Transverse colon (tissue), 4 donors: ENCODE data around the gene SLC46A1. TPM values are rescaled to one million over a fixed set of nuclear protein-coding genes. Genes with fewer than 3 reads are reported as not detected.

Experiments used
- DNase-seq: peaks from one replicate; pipeline ENCODE4 v3.0.0-alpha.2; 2019
- H3K27ac ChIP-seq, 4 donors: fragments of 200-600 bp; sonication (generic); 2 replicates each; pipeline ENCODE4 v1.5.1; 2016 to 2018; ENCODE audit warnings: inconsistent platforms in 4 of 4
- H3K27me3 ChIP-seq: fragments of 200-600 bp; sonication (generic); 2 replicates; pipeline ENCODE4 v1.5.1; 2017; ENCODE audit warnings: inconsistent platforms
- H3K36me3 ChIP-seq, 4 donors: fragments of 200-600 bp; sonication (generic); 2 replicates each; pipeline ENCODE4 v1.5.1; 2017 to 2019; ENCODE audit warnings: inconsistent platforms in 4 of 4
- H3K4me1 ChIP-seq, 4 donors: fragments of 200-600 bp; sonication (generic); 2 replicates each; pipeline ENCODE4 v1.5.1; 2017 to 2020; ENCODE audit warnings: inconsistent platforms in 4 of 4
- H3K4me3 ChIP-seq, 4 donors: fragments of 200-600 bp; sonication (generic); 1 replicate in 1 of 4; 2 replicates in 3 of 4; pipeline versions ENCODE4 v1.5.1 to v1.6.1; 2017 to 2019; ENCODE audit warnings: inconsistent platforms in 4 of 4
- H3K9me3 ChIP-seq, 2 donors: fragments of 200-600 bp; sonication (generic); 2 replicates each; pipeline ENCODE4 v1.5.1; 2017 to 2019; ENCODE audit warnings: inconsistent platforms in 2 of 2
- EP300 ChIP-seq: sonication (generic); formaldehyde crosslinking; IDR thresholded peaks from one replicate; pipeline ENCODE4 v1.6.1; 2017; ENCODE audit warnings: antibody characterized with exemption, low read depth
- POLR2A ChIP-seq: fragments of 450-650 bp; IDR thresholded peaks from one replicate; pipeline ENCODE4 v1.6.1; 2016; ENCODE audit warnings: antibody characterized with exemption, mild to moderate bottlenecking, moderate library complexity
- POLR2AphosphoS5 ChIP-seq, 3 donors: sonication (generic); formaldehyde crosslinking; IDR thresholded peaks; one replicate each; pipeline ENCODE4 v1.6.1; 2016; ENCODE audit warnings: antibody characterized with exemption in 3 of 3
- WGBS, 2 donors: methylation state at CpG; one replicate each; pipeline ENCODE4 v1.1.5; 2018; ENCODE audit warnings: low coverage in 1 of 2; 5-methylcytosine and 5-hydroxymethylcytosine counted together
- in situ Hi-C, 4 donors: fragments of 200-750 bp; cut with MboI; loops; one replicate each; pipeline versions ENCODE4 v1.15.0 to v1.15.1; 2017; ENCODE audit warnings: low sequenced_read_pairs in 3 of 4, low pct_ligation_motif_present in 1 of 4, low pct_unique_long_range_greater_than_20kb in 1 of 4
- intact Hi-C: fragments of 100-400 bp; cut with DNase I; formaldehyde crosslinking; loops from one replicate; pipeline ENCODE4 v1.15.1; 2023; ENCODE audit warnings: low total_unique reads
- total RNA-seq, 4 donors: library from RNA; depleted of rRNA; stranded (reverse); fragments of >200 nt; gene quantifications; one replicate each; pipeline ENCODE4 v1.1.0, GENCODE V29; 2016
- TF ChIP-seq, protein P1 (sequence below), 5 experiments: fragments of 200-600 bp in 3 of 5; fragments of 450-650 bp in 2 of 5; sonication (generic) in 3 of 5; IDR thresholded peaks; 1 replicate in 2 of 5; 2 replicates in 3 of 5; pipeline ENCODE4 v1.5.1; 2016 to 2017; ENCODE audit warnings: antibody characterized with exemption in 5 of 5, inconsistent platforms in 3 of 5, mild to moderate bottlenecking in 2 of 5, moderate library complexity in 1 of 5

SLC46A1 gene
- total RNA-seq, 4 donors from 2014 or later: 7.5 to 15.9 (median 11.0) TPM

DNA sequence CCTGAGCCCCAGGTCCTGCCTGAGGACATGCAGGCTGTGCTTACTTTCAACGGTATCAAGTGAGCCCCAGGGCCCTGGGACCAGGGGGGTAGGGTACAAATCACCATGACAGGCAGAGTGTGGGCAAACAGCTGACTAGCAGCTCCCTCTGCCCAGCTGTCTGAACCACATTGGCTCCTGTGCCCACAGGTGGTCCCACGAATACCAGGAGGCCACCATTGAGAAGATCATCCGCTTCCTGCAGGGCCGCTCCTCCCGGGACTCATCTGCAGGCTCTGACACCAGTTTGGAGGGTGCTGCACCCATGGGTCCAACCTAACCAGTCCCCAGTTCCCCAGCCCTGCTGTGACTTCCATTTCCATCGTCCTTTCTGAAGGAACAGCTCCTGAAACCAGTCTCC lies 10.0 kb downstream of the SLC46A1 start:
- TF ChIP-seq EP300 (no peak), POLR2A (no peak)
- Histone ChIP-seq H3K9me3 (no peaks in the 10 kb centered on the region), H3K27ac (no peak overlapping the region), H3K27me3 (no peaks in the 10 kb centered on the region), H3K36me3 (peaks cover 0 to 4% (median 2%) of the 10 kb centered on the region in 4 donors), H3K4me1 (no peaks in the 10 kb centered on the region), H3K4me3 (no peak overlapping the region)
- 86% methylated on average over 4 of the region's 6 CpGs; no CpG with 5 or more reads in 1 of the 2 donors for WGBS, 2 donors
- intact Hi-C loops (no loop called here), in situ Hi-C loops (no loop called here)
- DNase-seq: no peak

DNA sequence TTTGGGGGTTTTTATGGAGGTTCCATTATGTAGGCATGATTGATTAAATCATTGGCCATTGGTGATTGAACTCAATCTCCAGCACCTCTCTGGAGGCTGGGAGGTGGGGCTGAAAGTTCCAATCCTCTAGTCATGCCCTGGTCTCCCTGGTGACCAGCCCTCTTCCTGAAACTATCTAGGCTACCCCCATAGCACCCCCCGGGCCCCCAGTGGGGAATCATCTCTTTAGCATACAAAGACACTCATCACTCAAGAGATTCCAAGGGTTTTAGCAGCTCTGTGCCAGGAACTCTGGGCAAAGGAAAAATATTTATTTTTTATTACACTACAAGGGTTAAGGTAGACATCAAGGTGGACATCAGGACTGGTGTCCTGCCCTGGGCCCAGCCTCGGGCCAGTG lies 10.6 kb downstream of the SLC46A1 start:
- Histone ChIP-seq H3K9me3 (no peaks in the 10 kb centered on the region), H3K4me3 (no peak overlapping the region), H3K27me3 (no peaks in the 10 kb centered on the region), H3K4me1 (no peaks in the 10 kb centered on the region), H3K36me3 (peaks cover 0 to 10% (median 2%) of the 10 kb centered on the region in 4 donors), H3K27ac (no peak overlapping the region)
- intact Hi-C loops: no loop called here
- DNase-seq: no peak
- in situ Hi-C loops: no loop called here
- TF ChIP-seq EP300 (no peak), POLR2AphosphoS5 (IDR thresholded peaks at IDR 0.05) (no peak), POLR2A (no peak)
- TF ChIP-seq, protein P1, sequence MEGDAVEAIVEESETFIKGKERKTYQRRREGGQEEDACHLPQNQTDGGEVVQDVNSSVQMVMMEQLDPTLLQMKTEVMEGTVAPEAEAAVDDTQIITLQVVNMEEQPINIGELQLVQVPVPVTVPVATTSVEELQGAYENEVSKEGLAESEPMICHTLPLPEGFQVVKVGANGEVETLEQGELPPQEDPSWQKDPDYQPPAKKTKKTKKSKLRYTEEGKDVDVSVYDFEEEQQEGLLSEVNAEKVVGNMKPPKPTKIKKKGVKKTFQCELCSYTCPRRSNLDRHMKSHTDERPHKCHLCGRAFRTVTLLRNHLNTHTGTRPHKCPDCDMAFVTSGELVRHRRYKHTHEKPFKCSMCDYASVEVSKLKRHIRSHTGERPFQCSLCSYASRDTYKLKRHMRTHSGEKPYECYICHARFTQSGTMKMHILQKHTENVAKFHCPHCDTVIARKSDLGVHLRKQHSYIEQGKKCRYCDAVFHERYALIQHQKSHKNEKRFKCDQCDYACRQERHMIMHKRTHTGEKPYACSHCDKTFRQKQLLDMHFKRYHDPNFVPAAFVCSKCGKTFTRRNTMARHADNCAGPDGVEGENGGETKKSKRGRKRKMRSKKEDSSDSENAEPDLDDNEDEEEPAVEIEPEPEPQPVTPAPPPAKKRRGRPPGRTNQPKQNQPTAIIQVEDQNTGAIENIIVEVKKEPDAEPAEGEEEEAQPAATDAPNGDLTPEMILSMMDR (IDR thresholded peaks at IDR 0.05): no peak
- 84% methylated on average over 2 of the region's 2 CpGs; no CpG with 5 or more reads in 1 of the 2 donors for WGBS, 2 donors

DNA sequence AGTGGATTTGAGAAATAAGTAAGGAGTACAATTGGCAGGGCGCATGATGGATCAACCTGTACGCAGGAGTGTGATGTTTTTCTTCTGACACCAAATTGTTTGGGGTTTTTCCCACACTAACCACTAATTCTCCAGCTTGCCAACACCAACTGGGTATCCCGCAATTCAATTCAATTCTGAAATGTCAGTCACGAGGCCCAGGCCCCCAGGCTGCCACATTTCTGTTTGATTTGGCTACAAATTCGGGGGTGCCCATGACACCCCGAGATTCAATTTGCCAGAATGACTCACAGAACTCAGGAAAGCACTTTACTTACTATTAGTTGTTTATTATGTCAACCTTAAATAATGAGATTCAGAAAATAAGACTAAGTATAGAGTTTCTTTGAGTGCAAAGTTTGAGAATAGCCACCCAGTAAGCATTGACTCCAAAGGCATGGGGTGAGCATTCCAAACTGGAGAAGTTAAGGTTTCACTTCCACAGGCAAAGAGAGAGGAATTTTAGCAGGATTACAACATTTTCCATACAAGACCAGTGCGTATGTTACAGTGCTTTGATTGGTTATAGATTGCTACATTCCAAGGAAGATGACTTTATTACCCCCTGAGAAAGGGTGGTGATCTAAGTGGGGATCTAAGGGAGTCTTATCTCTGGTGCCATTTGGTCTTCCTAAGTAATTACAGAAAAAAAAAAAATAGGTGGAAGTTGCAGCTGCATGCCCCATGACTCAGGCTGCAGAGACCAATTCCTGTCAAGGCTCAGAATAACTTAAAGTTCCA lies 11.5 kb downstream of the SLC46A1 start:
- Histone ChIP-seq H3K9me3 (no peaks in the 10 kb centered on the region), H3K4me1 (no peaks in the 10 kb centered on the region), H3K4me3 (no peak overlapping the region), H3K27me3 (no peaks in the 10 kb centered on the region), H3K27ac (no peak overlapping the region), H3K36me3 (peaks cover 0 to 17% (median 4%) of the 10 kb centered on the region in 4 donors)
- 72 to 80% methylated on average over 4 to 7 of the region's 7 CpGs for WGBS, 2 donors
- DNase-seq: no peak
- in situ Hi-C loops: no loop called here
- no peak for TF ChIP-seq POLR2AphosphoS5 (IDR thresholded peaks at IDR 0.05)
- no peak for TF ChIP-seq EP300
- TF ChIP-seq, protein P1 (IDR thresholded peaks at IDR 0.05): no peak
- TF ChIP-seq POLR2A: no peak
- intact Hi-C loops: no loop called here

DNA sequence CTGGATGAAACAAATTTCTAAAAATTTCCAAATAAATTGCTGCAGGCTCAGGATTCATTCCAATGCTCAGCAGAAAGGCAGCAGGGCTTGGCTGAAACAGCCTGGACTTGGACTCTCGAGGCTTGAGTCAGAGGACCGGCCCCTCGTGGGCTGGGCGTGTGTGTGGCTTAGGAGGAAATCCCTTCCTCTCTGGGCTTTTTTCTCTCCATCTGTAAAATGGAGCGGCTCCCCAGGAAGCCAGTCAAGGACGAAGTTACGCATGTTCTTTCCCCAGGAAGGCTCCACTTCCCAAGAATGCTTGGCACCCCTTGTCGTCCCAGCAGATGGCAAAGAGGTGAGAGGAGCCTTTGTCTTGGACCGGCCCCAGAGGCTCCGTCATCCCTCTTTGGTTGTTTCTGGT lies 13.5 kb downstream of the SLC46A1 start:
- in situ Hi-C loops: no loop called here
- no peaks in the 10 kb centered on the region for H3K27me3 ChIP-seq
- TF ChIP-seq POLR2AphosphoS5 (IDR thresholded peaks at IDR 0.05) (no peak), POLR2A (no peak), EP300 (no peak)
- TF ChIP-seq, protein P1 (IDR thresholded peaks at IDR 0.05): no peak
- no peaks in the 10 kb centered on the region for H3K9me3 ChIP-seq
- H3K4me3 ChIP-seq: no peak overlapping the region
- H3K27ac ChIP-seq: no peak overlapping the region
- 80 to 88% methylated on average over 2 to 10 of the region's 10 CpGs for WGBS, 2 donors
- no peaks in the 10 kb centered on the region for H3K4me1 ChIP-seq
- intact Hi-C loops: no loop called here
- DNase-seq: no peak
- peaks cover 0 to 28% (median 8%) of the 10 kb centered on the region in 4 donors for H3K36me3 ChIP-seq
